ENCODE data around the gene ALG14. TPM values are rescaled to one million over a fixed set of nuclear protein-coding genes. Genes with fewer than 3 reads are reported as not detected.
"Not testable (repeated sequence)": the region's sequence is repeated elsewhere in the genome, so short reads cannot be mapped to it uniquely, and the experiment has no call there.

ALG14 gene
- total RNA-seq, 1 donor = 4.7 TPM

GRCh38 chr1:94942171-94943128 is 130.3 kb downstream of the ALG14 start:
- no peak for DNase-seq (ENCODE audit: low read depth)
- TF ChIP-seq CTCF (IDR thresholded peaks at IDR 0.05; ENCODE audit: insufficient read depth, low read depth, low read length) = no peak

GRCh38 chr1:94941480-94941879 is 131.3 kb downstream of the ALG14 start:
- not testable (repeated sequence) for DNase-seq (ENCODE audit: low read depth); H3K4me3 ChIP-seq (ENCODE audit: low read depth, low read length)

More at GRCh38 chr1:94942171-94943128, 130.3 kb downstream of the ALG14 start:
- no peak overlapping the region for H3K4me3 ChIP-seq (ENCODE audit: low read depth, low read length)

GRCh38 chr1:94940738-94941137 is 132.0 kb downstream of the ALG14 start:
- H3K4me3 ChIP-seq (ENCODE audit: low read depth, low read length) = no peak overlapping the region
- no peak for TF ChIP-seq CTCF (IDR thresholded peaks at IDR 0.05; ENCODE audit: insufficient read depth, low read depth, low read length)
- DNase-seq (ENCODE audit: low read depth) = no peak

- no peak overlapping the region for H3K4me3 ChIP-seq (ENCODE audit: low read depth, low read length)
- DNase-seq (ENCODE audit: low read depth) = no peak
- TF ChIP-seq CTCF (IDR thresholded peaks at IDR 0.05; ENCODE audit: insufficient read depth, low read depth, low read length) = no peak
Observed at GRCh38 chr1:94937820-94938219, 134.9 kb downstream of the ALG14 start.

- DNase-seq (ENCODE audit: low read depth) = no peak
Observed at GRCh38 chr1:94936861-94937620, 135.7 kb downstream of the ALG14 start.

GRCh38 chr1:94935476-94935875 is 137.3 kb downstream of the ALG14 start:
- H3K4me3 ChIP-seq (ENCODE audit: low read depth, low read length) = no peak overlapping the region
- TF ChIP-seq CTCF (IDR thresholded peaks at IDR 0.05; ENCODE audit: insufficient read depth, low read depth, low read length) = no peak
- no peak for DNase-seq (ENCODE audit: low read depth)

More at GRCh38 chr1:94936861-94937620, 135.7 kb downstream of the ALG14 start:
- no peak for TF ChIP-seq CTCF (IDR thresholded peaks at IDR 0.05; ENCODE audit: insufficient read depth, low read depth, low read length)
- H3K4me3 ChIP-seq (ENCODE audit: low read depth, low read length) = no peak overlapping the region

GRCh38 chr1:94935034-94935433 is 137.7 kb downstream of the ALG14 start:
- DNase-seq (ENCODE audit: low read depth) = no peak
- no peak for TF ChIP-seq CTCF (IDR thresholded peaks at IDR 0.05; ENCODE audit: insufficient read depth, low read depth, low read length)

More at GRCh38 chr1:94935034-94935433, 137.7 kb downstream of the ALG14 start:
- H3K4me3 ChIP-seq (ENCODE audit: low read depth, low read length) = no peak overlapping the region
